ENCODE measurements around the gene NRAS.
A peak's percentile ranks its signal among the peaks of the same experiment; 100 is the strongest.

Gene NRAS

GRCh38 chr1:114725230-114725629, 8.7 kb upstream of the NRAS start:
- DNase-seq = no peak

DNA sequence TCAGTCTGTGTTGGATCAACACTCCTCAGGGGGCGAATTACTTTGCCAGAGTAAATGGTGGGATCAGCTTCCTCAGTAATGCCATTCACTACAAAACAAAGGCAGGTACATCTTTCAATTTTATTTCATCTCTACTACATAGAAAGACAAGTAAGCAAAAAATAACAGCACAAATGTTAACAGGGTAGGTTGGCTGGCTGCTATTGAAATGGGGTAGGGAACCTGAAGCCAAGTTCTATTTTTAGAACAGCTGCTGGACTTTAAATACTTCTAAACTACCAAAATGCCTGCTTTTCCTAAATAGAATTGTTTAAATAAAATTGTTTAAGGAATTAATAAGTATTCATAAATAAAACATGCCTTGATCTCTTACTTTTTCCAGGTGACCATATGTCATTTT, 7.3 kb upstream of the NRAS start:
- DNase-seq = no peak

DNA sequence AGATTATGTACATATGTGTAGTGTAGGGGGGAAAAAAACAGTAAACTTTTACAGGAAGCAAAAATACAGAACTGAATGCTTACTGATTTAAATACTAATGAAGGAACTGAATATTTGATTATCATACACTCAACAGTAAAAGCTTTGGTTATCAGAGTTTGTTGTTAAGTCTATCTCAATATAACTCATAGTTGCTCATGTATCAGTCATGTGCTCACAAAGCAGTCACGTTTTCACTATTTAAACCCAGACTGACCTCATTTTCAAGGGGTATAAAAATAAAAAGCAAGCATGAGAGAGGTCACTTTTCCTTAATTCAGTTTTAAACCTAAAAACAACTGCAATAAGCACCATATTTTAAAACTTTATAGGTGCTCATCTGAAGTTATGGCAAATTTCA, 6.9 kb upstream of the NRAS start:
- DNase-seq = no peak

- DNase-seq = no peak
Measured at GRCh38 chr1:114720492-114720891, 3.9 kb upstream of the NRAS start.

DNA sequence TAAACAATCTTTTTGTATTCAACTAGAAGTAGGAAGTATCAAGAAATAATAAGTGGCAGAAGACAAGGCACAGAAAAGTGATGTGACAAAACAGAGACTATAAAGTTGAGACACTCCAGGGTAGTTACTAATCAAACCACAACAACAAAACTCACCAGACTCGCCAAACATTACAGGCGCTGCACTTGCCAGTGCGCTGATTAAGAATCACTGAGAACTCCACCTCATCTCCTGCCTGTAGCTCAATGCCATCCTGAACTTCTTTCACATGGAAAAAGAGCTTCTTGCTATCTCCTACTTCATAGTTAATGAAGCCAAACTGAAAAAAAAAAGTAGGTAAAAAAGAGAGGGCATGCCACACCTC, 2.8 kb upstream of the NRAS start:
- DNase-seq = no peak

DNA sequence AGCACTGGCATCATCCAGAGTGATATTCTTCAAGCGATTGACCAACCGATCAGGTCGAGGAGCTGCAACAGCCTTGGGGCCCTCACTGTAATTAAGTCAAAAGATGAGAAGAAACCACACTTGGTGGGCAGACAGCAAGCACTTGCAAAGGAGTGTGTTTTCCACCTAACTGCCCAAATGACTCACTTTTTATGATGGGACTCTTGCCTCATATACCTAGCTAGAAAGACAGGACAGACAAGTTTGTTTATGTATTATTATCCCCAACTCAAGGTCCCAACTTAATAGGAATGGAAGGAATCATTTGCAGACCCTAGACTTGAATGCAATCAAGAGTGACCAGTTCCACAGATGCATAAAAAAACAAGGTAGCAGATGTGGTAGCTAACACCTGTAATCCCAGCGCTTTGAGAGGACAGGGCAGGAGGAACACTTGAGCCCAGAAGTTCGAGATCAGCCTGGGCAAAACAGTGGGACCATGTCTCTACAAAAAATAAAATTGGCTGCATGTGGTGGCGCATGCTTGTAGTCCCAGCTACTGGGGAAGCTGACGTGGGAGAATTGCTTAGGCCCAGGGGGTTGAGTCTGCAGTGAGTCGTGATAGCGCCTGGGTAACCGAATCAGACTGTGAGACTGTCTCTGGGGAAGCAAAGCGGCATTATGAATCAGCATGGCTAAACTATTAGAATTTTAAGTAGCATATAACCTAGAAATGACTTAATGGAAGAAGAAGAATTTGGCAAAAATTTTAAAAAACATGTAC, 2.3 kb upstream of the NRAS start:
- DNase-seq = peak; percentile 48

DNA sequence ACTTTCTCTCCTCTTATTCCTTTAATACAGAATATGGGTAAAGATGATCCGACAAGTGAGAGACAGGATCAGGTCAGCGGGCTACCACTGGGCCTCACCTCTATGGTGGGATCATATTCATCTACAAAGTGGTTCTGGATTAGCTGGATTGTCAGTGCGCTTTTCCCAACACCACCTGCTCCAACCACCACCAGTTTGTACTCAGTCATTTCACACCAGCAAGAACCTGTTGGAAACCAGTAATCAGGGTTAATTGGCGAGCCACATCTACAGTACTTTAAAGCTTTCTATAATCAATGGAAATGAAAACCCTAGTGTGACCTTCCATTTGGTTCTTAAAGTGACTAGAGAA, 643 bp downstream of the NRAS start:
- no peak for DNase-seq

DNA sequence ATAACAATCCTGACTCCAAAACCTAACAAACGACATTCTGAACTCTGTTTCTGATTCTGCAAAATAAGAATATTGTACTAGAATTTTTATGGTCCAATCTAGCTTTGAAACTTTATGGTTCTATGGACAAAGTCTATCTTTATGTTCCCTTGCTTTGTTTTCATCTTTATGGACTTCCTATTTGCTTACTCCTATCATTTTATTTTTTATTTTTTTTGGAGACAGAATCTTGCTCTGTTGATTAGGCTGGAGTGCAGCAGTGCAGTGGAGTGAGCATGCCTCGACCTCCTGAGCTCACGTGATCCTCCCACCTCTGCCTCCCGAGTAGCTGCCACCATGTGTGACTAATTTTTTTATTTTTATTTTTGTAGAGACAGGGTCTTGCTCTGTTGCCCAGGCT, 3.6 kb downstream of the NRAS start:
- no peak for DNase-seq

- DNase-seq = no peak
Measured at GRCh38 chr1:114710360-114710759, 6.2 kb downstream of the NRAS start.

- no peak for DNase-seq
Measured at GRCh38 chr1:114707604-114708003, 9.0 kb downstream of the NRAS start.

GRCh38 chr1:114703242-114703641, 13.3 kb downstream of the NRAS start:
- no peak for DNase-seq

- no peak for DNase-seq
Measured at GRCh38 chr1:114702737-114703136, 13.8 kb downstream of the NRAS start.

DNA sequence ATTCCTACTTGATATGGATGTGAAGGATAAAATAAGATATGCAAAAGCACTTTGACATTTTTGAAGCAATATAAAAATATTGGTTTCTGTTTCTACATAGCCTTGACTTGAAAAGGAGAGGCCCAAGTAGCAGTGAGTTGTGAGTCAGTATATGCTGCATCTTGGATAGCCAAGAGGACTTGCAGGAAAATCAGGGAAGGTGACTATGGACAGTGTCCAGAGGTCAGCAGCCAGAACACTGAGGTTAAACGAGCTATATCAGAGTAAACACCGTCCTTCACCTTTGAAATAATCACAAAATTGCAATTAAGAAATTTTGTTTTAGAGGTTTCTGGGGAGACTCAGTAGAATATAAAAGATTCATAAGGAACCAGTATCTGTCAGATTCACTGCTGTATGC, 14.6 kb downstream of the NRAS start:
- DNase-seq = no peak

GRCh38 chr1:114700036-114700600, 16.5 kb downstream of the NRAS start:
- DNase-seq = no peak

- DNase-seq = no peak
Measured at GRCh38 chr1:114696810-114697209, 19.8 kb downstream of the NRAS start.

- DNase-seq = no peak
Measured at GRCh38 chr1:114695430-114696058, 21.0 kb downstream of the NRAS start, which contains the start of gene AMPD1. Gene AMPD1 (minus strand): TSS chr1:114695546. CDS start chr1:114695471, 75 bp downstream.

DNA sequence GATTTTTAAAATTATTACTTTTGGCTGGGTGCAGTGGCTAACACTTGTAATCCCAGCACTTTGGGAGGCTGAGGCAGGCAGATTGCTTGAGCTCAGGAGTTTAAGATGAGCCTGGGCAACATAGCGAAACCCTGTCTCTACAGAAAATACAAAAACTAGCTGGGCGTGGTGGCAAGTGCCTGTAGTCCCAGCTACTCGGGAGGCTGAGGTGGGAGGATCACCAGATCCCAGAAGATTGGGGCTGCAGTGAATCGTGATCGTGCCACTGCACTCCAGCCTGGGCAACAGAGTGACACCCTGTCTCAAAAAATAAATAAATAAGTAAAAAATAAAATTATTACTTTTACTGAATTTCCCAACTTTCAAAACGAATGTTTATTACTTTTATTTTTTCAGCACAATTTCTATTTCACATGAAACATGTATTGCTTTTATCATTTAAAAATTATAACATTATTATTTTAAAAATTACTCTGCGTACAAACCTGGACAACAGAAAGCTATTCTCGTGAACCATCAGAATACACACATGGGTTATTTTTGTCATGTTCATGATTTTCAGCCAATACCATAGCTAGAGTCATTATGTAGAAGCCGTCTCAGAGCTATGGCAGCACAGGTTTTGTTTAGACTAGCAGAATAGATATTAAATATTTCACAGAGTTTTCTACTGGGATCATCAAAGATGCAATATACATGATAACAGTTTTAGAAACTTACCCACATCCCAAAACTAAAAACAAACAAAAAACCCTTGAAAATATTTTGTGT, 21.8 kb downstream of the NRAS start:
- DNase-seq = no peak

DNA sequence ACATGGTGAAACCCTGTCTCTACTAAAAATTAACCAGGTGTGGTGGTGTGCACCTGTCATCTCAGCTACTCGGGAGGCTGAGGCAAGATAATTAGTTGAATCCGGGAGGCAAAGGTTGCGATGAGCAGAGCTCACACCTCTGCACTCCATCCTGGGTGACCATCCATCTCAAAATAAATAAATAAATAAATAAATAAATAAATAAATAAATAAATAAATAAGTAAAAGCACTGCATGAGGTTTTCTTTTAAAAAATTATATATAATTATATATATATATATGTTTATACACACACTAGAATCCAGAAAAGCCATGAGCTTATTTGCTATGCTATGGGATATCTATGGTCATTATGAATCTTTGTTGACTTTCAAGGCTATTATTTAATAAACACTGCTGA, 23.6 kb downstream of the NRAS start:
- DNase-seq = no peak

- no peak for DNase-seq
Measured at GRCh38 chr1:114691061-114691460, 25.5 kb downstream of the NRAS start.

DNA sequence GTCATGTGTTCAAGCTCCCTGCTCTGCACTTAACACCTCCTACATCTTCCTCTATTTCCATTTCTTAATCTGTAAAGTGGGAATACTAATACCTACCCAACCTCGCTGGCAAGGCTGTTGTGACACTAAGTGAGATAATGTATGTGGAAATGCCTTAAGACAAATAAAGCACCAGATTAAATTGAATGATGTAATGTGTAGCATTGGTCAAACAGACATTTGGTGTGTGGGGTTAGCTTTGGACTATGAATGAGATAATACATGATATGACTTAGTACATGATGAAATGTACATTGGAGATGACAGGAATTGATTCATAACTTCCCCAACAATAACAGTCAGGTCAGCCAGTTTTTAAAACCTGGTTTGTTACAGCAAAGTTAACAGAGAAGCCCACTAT, 26.4 kb downstream of the NRAS start:
- DNase-seq = no peak

DNA sequence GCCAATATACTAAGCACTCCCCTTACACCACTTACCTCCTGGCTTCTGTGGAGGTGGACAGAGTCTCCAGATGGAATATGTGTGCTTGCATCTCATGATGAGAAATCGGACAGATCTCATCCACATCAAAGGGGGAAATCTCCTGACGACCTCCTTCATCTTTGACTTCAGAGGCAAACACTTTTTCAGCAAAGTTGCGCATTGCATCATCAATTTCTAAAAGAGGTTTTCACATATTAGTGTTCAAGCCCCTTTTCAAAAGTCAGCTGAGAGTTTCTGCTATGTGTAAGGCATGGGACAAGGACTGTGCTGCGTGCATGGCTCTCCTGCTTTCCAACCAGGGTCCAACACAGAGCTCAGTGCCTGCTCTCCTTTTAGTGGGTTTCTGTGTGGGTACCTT, 28.0 kb downstream of the NRAS start:
- no peak for DNase-seq

DNA sequence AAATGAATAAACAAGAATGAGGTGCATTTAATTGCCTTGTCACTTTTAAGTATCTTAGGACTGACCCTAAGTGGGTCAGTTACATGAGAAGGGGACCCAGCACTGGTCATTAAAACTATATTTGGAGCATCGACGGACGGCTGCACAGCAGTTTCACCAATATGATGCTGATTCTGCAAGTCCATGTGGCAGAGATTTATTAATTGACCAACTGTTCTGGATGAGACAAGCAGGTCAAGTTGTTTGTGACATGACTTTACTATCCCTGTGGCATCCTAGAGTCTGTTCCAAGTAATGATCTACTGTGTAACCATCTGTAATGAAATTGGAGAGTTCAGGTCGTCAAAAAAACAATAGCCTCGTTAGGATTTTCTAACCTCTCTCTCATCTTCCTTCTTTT, 30.7 kb downstream of the NRAS start:
- no peak for DNase-seq

DNA sequence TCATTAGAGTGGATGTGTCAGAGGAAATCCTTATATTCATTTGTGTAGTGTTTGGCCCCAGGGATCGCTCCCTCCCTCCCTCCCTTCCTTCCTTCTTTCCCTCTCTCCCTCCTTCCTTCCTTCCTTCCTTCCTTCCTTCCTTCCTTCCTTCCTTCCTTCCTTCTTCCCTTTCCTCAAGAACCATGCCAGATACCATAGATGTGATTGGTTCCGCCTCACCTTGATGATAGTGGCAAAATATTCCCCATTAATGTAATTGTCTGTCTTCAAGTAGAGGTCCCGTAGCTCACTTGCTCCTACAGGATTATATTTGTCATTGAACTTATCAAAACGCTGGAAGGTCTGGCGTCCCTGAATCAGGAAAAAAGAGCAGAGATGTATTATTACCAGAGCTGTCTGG, 38.9 kb downstream of the NRAS start:
- DNase-seq = no peak

DNA sequence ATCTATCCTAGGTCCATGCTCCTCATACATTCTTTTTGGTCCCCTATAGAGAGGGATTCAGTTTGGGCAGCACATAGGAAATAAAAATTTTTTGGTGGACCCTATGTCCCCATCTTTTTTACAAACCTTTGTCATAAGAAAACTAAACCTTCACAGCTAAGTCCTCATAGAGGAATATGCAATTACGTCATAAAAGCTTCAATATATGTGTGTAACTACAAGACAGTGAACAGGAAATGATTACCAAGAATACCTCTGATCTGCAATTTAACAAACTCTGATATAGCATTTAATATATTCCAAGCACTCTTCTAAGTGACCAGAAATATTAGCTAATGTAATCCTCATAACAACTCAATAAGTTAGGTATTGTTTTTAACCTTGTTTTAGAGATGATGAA, 40.5 kb downstream of the NRAS start:
- no peak for DNase-seq

Measured in stimulated activated CD4-positive, alpha-beta T cell treated with anti-CD3 and anti-CD28 coated beads, Interleukin-1b, Interleukin-23, amount 100 ng/mL, for 48 hours (primary cell).